ENCODE measurements around the gene KDF1.
"Not testable (repeated sequence)": the region's sequence is repeated elsewhere in the genome, so short reads cannot be mapped to it uniquely, and the experiment has no call there.

KDF1 gene

DNA sequence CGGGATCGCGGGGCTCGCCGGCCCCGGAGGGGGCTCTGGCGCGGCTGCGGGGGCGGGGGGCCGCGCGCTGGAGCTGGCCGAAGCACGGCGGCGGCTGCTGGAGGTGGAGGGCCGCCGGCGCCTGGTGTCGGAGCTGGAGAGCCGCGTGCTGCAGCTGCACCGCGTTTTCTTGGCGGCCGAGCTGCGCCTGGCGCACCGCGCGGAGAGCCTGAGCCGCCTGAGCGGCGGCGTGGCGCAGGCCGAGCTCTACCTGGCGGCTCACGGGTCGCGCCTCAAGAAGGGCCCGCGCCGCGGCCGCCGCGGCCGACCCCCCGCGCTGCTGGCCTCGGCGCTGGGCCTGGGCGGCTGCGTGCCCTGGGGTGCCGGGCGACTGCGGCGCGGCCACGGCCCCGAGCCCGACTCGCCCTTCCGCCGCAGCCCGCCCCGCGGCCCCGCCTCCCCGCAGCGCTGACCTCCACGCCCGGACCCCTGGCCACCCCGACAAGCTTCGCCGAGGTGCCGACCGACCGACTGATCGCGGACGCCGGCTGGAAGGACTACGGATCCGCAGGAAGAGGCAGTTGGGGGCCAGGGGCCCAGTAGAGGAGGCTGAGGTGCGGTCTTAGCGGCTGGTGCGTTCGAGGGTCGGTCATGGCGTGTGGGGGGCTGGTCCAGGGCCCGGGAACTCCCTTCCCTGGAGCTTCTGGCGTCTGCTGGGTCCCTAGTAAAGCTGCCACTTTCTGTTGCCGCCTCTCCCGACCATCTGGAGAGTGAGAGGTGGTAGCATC, 33.9 kb upstream of the KDF1 start:
- no peak for DNase-seq

DNA sequence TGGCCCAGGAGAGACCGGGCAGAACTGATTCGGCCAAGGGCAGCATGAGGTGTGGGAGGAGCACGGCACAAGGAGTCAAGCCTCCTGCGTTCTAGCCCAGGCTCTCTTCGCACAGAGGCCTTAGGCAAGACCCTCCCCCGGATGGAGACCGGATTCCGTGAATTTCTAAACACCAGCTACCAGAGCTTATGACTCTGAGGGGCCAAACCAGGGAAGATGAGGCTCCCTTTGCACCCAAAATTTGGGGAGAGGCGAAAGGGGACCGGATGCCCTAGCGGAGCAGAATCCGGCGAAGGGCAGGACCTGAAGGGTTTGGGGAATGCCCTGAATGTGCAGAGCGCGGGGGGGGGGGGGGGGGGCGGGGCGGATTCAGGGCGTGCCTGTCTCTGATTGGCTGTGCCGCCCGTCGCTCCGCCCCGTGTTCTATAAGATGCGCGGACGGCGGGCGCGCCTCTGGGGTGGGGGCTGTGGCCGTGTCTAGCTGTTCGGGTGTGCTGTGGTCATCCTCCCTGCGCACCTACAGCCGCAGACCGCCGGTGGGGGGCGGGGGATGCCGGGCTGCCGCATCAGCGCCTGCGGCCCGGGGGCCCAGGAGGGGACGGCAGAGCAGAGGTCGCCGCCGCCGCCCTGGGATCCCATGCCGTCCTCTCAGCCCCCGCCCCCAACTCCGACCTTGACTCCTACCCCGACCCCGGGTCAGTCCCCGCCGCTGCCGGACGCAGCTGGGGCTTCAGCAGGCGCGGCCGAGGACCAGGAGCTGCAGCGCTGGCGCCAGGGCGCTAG, 33.2 kb upstream of the KDF1 start, which contains the start of gene TRNP1:
Gene TRNP1 (plus strand): TSS at position 456 of the 783 bp plus-strand sequence. CDS start 95 bp downstream, at position 551.
- peak; percentile 30 for DNase-seq

DNA sequence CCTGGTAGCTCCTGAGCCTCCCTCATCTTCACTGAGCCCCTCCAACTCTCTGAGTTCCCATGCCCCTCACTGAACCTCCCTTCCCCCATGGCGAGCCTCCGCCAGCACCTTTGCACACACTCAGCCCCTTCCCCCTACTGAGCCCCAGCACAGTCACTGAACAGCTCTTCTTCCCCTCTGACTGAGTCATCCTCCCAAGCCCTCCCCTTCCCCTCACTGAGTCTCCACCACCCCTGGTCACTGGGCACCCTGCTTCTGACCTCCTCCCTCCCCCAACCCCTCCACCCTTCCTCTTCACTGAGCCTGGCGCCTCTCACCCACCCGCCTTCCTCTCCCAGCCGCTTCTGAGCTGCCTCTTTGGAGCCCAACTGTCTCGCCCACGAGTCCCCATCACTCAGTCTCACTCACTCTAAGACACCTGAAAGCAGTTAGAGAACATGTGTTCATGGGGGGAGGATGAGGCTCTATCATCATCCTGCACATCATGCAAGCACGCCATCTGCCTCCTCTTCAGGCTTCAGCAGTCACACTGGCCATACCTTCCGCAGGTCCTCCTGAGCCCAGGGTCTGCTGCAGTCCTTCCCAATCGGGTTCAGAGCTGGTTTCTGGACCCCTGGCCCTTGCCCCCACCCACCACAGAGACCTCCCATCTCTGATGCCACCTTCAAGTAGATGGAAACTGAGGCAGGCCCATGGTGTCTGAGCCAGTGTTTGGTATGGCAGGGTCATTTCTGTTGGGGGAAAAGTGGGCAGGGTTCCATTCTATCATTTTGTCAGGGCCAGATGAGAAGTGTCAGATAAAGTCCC, 31.2 kb upstream of the KDF1 start:
- no peak for DNase-seq

DNA sequence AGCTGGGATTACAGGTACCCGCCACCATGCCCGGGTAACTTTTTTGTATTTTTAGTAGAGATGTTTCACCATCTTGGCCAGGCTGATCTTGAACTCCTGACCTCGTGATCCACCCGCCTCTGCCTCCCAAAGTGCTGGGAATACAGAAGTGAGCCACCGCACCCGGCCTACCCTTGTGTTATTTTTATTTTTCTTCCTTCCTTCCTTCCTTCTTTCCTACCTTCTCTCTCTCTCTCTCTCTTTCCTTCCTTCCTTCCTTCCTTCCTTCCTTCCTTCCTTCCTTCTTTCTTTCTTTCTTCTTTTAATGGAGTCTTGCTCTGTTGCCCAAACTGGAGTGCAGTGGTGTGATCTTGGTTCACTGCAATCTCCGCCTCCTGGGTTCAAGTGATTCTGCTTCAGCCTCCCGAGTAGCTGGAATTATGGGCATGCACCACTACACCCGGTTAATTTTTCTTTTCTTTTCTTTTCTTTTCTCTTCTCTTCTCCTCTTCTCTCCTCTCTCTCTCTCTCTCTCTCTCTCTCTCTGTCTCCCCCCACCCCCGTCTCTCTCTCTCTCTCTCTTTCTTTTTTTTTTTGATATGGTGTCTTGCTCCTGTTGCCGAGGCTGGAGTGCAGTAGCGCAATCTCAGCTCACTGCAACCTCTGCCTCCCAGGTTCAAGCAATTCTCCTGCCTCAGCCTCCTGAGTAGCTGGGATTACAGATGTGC, 29.3 kb upstream of the KDF1 start:
- DNase-seq = not testable (repeated sequence)

DNA sequence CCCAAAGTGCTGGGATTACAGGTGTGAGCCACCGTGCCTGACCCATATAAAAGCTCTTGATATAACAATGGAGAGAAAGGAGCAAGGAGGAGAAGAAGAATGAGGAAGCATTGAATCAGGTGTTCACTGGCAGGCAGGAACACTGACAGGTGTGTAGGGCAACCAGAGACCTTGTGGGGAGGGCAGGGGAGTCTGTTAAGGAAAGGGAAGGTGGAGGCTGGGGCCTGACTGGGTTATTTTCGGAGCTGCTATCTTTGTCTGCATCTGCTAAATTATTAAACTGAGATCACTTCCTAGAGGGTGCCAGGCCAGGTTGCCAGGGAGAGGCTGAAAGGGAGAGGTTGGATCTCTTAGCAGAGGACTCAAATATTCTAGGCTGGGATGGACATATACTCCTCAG, 26.4 kb upstream of the KDF1 start:
- no peak for DNase-seq

DNA sequence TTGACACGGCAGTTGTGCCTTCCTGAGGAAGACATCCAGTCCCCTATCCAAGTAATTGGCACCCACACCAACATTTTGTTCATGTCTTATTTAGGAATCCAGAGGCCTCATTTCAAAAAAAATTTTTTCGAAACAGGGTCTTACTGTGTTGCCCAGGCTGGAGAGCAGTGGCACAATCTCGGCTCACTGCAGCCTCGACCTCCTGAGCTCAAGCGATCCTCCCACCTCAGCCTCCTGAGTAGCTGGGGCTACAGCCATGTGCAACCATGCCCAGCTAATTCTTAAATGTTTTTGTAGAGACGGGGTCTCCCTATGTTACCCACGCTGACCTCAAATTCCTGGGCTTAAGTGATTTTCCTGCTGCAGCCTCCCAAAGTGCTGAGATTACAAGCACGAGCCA, 24.0 kb upstream of the KDF1 start:
- no peak for DNase-seq

DNA sequence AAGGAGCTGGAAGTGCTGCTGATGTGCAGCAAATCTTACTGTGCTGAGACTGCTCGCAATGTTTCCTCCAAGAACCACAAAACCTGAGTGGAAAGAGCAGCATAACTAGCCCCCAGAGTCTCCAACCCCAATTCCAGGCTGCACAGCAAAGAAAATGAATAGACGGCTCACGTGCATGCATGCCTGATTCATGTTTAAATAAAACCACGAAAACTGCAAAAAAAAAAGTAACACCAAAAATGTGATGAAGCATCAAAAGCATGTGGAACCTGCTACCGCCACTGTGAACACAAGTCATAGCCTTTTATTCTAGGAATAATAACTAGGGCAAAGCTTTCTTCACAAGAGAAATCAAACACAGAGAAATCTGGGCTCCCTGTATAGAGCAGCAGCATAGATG, 23.6 kb upstream of the KDF1 start:
- DNase-seq = no peak

DNA sequence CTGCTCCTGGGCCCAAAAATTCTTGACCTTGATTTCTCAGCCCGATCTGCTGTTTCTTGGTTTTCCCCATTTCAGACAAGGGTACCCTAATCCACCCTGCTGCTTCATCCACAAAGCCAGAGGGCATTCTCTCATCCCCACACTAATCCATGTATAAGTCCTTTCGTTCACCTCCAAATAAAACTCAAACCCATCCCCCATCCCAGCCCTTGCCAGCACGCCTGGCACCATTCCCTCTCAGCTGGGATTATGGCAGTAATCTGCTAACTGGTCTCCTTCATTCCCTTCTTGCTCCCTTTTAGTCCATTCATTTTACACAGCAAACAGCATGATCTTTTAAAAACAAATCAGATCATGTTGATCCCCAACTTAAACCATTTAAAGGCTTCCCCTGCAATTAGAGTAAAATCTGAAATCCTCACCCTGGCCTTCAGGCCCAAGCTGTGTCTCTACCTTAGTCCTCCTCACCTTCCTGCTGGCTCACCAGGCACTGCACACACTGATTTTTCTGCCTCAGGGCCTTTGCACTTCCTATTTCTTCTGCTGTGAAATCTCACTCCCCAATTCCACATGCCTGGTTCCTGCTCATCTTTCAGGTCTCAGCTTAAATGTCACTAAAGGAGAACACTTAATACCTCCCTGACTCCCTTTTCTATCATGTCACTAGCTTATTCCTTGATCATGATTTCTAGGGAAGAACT, 21.0 kb upstream of the KDF1 start:
- DNase-seq = no peak

DNA sequence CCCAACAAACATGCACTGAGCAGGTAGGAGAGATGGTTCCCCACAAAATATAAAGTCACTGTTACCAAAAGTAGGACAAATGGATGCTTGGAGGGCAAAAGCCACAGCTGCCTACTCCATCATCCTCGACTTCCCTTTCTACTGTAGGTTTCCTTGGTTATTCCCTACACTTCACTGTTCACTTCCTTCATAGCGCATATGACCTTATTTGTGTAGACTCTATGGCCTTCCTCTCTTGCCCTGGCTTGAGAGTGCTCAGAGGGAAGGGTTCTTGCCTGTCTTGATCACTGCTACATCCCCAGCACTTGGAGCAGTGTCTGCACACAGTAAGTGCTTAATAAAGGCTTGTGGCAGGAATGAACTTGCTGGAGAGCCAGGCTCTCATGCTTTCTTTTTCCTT, 18.6 kb upstream of the KDF1 start:
- DNase-seq = no peak

DNA sequence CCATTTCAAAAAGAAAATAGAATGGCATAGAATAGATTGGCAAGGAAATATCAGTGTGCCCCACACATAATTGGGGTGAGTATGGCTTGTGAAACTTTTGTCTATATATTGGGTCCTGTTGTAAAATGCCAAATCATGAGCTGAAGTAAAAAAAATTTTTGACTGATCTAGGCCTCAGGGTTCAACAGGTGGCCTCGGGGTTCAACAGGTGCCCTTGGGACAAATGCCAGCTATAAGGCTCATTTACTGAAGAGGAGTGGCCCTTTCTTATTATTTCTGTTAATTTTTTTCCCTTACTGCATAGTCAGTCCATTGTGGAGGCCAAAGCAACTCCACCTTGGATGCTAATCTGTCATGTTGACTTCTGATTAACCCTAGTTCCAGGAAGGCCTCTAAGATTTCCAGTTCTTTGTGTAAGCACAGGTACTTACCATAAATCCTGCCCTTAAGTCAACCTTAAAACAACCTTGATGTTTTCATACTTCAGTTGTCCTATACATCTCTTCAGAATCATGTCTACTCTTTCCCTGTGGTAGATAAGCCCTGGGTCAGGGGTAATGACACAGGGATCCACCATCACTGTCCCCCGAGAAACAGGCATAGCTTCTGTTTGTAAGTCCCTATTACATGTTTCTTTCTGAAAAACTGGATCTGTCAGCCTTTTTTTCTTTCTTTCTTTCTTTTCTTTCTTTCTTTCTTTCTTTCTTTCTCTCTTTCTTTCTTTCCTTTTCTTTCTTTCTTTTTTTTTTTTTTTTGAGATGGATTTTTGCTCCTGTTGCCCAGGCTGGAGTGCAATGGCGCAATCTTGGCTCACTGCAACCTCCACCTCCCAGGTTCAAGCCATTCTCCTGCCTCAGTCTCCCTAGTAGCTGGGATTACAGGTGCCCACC, 16.6 kb upstream of the KDF1 start:
- DNase-seq = no peak

DNA sequence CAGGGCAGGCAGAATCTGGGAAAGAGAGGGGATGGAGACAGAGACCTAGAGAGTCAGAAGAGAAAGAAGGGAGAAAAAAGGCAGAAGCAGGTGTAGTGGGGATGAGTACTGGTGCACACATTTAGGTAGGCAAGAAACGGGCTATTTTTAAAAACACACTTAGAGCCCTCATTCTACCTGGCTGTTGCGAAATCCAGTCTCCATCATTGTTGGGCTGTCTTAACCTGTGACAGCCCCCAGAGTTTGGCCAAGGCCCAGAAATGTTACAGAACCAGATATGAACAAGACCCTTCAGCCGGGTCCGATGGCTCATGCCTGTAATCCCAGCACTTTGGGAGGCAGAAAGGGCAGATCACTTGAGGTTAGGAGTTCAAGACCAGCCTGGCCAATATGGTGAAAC, 12.6 kb upstream of the KDF1 start:
- no peak for DNase-seq

DNA sequence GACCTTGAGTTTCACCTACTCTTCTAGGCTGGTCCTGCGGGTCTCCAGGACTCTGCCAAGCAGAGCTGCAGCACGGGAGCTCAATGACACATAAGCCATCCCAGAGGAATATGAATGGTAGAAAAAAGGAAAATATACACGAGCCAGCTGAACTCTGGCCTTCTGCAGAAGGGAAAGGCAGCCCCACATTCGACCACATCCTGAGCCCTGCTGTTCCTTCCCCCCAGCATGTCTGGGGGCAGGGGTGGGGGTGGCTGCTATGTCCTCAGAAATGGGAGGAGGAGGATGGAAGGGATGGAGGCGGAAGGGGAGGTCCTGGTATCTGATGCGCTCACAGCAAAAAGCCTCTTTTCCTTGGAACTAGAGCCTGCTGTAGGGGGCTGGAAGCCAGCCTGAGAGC, 12.1 kb upstream of the KDF1 start:
- DNase-seq = no peak

DNA sequence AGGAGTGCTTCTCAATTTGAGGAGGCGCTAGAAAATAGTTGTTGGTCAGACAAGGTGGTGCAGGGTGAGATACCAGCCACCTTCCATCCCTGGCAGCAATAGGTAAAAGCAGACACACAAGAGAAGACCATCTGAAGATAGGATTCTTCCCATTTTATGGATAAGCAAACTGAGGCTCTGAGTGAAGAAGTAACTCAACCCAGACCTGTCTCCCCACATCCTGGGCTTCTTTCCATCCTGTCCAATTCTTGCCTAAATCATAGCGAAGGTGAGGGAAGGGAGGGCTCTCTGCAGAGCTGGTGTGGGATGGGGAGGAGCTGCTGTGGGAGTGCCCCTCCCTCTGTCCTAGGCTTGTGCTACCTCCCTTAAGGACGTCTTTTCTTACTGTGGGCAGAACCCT, 11.3 kb upstream of the KDF1 start:
- DNase-seq = no peak

DNA sequence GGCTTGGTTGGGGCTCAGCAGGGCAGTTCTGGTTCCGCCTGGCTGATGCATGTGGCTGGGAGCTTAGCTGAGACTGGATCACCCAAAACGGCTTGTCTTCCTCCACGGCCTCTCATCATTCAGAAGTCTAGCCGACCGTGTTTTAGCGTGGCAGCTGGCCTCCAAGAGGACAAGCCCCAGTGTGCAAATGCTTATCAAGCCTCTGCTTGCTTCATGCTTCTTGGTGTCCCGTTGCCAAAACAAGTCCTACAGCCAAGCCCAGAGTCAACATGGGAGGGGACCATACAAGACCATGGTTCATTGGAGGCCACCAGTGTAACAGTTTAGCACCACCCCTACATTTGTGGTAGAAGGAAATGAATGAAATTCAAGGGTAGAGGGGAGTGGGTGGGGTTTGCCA, 10.5 kb upstream of the KDF1 start:
- DNase-seq = no peak

DNA sequence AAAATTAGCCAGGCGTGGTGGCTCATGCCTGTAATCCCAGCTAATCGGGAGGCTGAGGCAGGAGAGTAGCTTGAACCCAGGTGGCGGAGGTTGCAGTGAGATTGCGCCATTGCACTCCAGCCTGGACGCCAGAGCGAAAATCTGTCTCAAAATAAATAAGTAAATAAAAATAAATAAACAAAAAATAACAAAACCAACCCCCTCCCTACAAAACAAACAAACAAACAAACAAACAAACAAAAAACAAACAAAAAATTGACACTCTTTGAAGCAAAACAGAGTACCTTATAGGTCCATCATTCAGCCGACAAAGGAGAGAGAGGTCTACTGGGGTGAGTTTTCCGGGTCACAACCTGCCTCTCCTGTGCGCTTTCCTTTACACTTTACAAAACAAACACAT, 5.4 kb upstream of the KDF1 start:
- DNase-seq = no peak

DNA sequence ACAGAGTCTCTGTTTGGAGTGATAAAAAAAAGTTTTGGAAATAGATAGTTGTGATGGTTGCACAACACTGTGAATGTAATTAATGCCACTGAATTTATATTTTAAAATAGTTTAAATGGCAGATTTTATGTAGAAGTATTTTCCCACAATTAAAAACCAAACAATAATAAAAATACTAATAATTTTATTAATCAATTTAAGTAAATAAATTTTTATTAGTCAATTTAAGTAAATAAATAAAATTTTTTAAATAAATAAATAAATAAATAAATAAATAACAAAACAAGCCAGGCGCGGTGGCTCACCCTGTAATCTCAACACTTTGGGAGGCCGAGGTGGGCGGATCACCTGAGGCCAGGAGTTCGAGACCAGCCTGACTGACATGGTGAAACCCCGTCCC, 4.9 kb upstream of the KDF1 start:
- no peak for DNase-seq

DNA sequence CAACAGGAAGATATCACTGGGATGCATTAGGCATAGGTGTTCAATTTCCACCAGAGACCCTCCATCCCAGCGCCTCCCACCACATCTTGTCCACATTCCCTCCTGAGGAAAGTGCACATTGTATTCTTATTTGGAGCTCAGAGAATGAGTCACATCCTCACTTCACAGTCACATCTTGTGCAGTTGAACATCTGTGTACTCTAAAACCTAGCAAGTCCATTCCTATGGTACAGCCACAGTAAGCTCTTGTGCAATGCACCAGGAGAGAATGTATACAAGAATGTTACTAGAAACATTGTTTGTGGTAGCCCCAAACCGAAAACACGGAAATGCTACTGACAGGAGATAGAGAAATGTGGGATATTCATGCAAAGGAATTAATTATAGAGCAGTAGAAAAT, 1.6 kb upstream of the KDF1 start:
- DNase-seq = no peak

DNA sequence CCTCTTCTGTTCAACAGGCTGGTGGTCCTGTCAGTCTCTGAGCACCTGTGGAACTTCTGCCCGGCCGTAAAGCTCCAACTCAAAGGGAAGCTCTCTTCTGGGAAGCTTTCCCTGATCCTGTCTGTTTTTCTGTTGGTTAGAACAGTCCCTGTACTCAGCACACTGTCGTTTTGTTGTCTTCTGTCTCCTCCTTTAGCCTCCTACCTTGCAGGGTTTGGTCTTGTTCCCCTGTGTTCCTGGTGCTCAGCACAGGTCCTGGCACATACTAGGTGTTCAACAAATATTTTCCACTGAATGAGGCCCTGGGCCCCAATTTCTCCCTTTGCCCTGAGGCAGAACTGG, 328 bp upstream of the KDF1 start:
- no peak for DNase-seq

DNA sequence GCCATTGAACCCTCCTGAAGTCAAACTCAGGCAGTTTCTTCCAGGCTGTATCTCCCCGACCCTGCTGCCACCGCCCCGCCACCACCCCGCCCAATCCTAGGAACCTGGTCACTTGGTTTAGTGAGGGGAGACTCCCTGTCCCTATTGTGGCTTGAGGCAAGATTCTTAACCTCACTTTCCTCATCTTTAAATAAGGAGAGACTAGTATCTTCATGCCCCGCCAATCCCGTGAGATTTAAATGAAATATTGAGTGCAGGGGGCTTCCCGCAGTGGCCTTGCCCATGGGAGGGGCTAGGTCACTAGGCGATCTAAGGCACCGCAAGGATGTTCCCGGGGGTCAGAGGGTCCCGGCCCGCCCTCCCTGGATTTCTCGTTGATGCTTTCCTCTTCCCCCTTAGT, 998 bp downstream of the KDF1 start:
- DNase-seq = no peak

DNA sequence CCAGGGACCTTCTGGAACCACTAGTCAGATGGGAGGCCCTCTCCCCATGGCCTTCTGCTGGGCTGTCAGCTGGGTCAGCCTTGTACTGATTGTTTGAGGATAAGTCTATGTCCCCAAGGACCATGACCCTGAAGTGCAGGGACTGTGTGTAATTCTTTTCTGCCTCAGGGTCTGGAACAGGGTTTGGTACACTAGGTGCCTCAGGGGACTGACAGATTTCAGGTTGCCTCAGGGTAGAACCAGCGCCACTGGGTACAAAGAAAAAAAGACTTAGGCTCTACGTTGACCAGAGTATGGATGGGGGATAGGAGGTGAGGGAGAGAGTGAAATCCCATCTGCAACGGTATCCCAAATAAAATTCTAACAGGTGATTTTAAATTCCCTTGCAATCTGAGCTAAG, 3.0 kb downstream of the KDF1 start:
- no peak for DNase-seq

DNA sequence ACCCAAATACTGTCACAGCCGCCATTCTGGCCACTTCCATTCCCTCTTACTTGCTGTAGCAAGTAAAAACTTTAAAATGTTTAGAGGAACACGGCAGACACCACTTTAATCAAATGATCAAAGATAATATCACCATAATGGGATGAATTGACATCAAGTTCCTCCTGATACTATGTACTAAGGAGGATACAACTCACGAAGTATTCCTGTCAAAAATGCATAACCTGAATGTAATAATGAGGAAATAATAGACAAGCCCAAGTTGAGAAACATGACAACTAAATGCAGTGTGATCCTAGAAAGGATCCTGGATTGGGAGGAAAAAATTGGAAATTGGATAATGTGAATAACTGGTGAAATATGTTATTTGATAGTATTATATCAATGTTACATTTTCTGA, 3.9 kb downstream of the KDF1 start:
- DNase-seq = no peak
